Panc1 (cell line): Measurements from ENCODE around the gene SLC66A2. TPM values are rescaled to one million over a fixed set of nuclear protein-coding genes. Genes with fewer than 3 reads are reported as not detected.
A peak's percentile ranks its signal among the peaks of the same experiment; 100 is the strongest.

Experiments used
- ATAC-seq: fragments of 200-7000 bp; cut with Tn5 transposase; 2 replicates; pipeline ENCODE4 v1.9.1; 2020; ENCODE audit warnings: mild to moderate bottlenecking, moderate library complexity
- BruUV-seq: library from RNA; stranded (reverse); fragments of 400-500 nt; replicated peaks from 2 replicates; lab custom pipeline; 2021; lab: Mats Ljungman, UMichigan
- CTCF ChIA-PET: fragments of 300-600 bp; sonication (Branson Sonifier 250); formaldehyde crosslinking; loops from one replicate; lab custom pipeline; 2022; ENCODE audit warnings: antibody characterized with exemption; lab: Charles Lee
- POLR2A ChIA-PET: fragments of 300-600 bp; sonication (Branson Sonifier 250); formaldehyde crosslinking; loops from one replicate; lab custom pipeline; 2022; ENCODE audit warnings: antibody characterized with exemption; lab: Charles Lee
- DNase-seq: peaks from one replicate; pipeline ENCODE4 v3.0.0-alpha.2; 2010; ENCODE audit warnings: low read depth, low spot score
- H3K27ac ChIP-seq: 2 replicates; pipeline ENCODE4 v1.5.1; 2011; ENCODE audit warnings: mild to moderate bottlenecking, low read length, inconsistent platforms
- H3K27me3 ChIP-seq: fragments of 200-500 bp; sonication (Bioruptor generic); 2 replicates; pipeline ENCODE4 v1.6.0; 2014; ENCODE audit warnings: low read length, inconsistent platforms; ENCODE audit not compliant: control insufficient read depth, insufficient read depth
- H3K36me3 ChIP-seq: fragments of 200-500 bp; sonication (Bioruptor generic); 2 replicates; pipeline ENCODE4 v1.5.1; 2014; ENCODE audit warnings: inconsistent platforms, mild to moderate bottlenecking, low read length, moderate library complexity; ENCODE audit not compliant: control insufficient read depth, insufficient read depth
- H3K4me1 ChIP-seq: 2 replicates; pipeline ENCODE4 v1.5.1; 2011; ENCODE audit warnings: inconsistent platforms, mild to moderate bottlenecking, low read length, moderate library complexity; ENCODE audit not compliant: control insufficient read depth, insufficient read depth
- H3K4me3 ChIP-seq, 2 experiments: 2 replicates each; pipeline ENCODE4 v1.5.1; 2011 to 2012; ENCODE audit warnings: low read depth in 2 of 2, low read length in 2 of 2, mild to moderate bottlenecking in 2 of 2, inconsistent platforms in 1 of 2, moderate library complexity in 1 of 2
- H3K9me3 ChIP-seq: fragments of 200-500 bp; sonication (Bioruptor generic); 2 replicates; pipeline ENCODE4 v1.5.1; 2014; ENCODE audit warnings: low read depth, mild to moderate bottlenecking, inconsistent platforms, low read length, moderate library complexity; ENCODE audit not compliant: control insufficient read depth, insufficient read depth
- CTCF ChIP-seq: fragments of 450-650 bp; IDR thresholded peaks from 2 replicates; pipeline ENCODE4 v1.5.1; 2017; ENCODE audit warnings: mild to moderate bottlenecking
- POLR2AphosphoS5 ChIP-seq: IDR thresholded peaks from 2 replicates; pipeline ENCODE4 v1.6.1; 2012; ENCODE audit warnings: mild to moderate bottlenecking, low read depth, low read length, moderate library complexity
- REST ChIP-seq, 2 experiments: IDR thresholded peaks; 2 replicates each; pipeline ENCODE4 v1.6.1; 2011 to 2012; ENCODE audit warnings: low read depth in 2 of 2, control low read depth in 1 of 2, low read length in 1 of 2, mild to moderate bottlenecking in 1 of 2, moderate library complexity in 1 of 2; ENCODE audit not compliant: insufficient read depth in 1 of 2
- SIN3A ChIP-seq: IDR thresholded peaks from 2 replicates; pipeline ENCODE4 v1.6.1; 2012; ENCODE audit warnings: low read depth, mild to moderate bottlenecking, low read length, moderate library complexity, borderline replicate concordance; ENCODE audit not compliant: insufficient read depth
- TCF7L2 ChIP-seq: IDR thresholded peaks from 2 replicates; pipeline ENCODE4 v1.6.1; 2011; ENCODE audit warnings: mild to moderate bottlenecking, low read depth, low read length, inconsistent platforms
- in situ Hi-C: cut with HindIII; loops from 2 replicates; pipeline ENCODE4 v1.10.0; 2016; ENCODE audit warnings: low sequenced_read_pairs, low pct_unique_long_range_greater_than_20kb
- intact Hi-C: fragments of 100-400 bp; cut with micrococcal nuclease; formaldehyde crosslinking; loops from one replicate; pipeline ENCODE4 v1.10.0; 2022; ENCODE audit not compliant: unreplicated experiment
- total RNA-seq: library from RNA; stranded (reverse); gene quantifications from one replicate; pipeline ENCODE4 v1.2.1, GENCODE V29; 2021; ENCODE audit not compliant: unreplicated experiment

Gene SLC66A2
- total RNA-seq, 1 experiment from 2014 or later, result 92.5 TPM

- no peak for DNase-seq
- Histone ChIP-seq H3K27me3 (no peaks in the 10 kb centered on the region), H3K4me3 (no peak overlapping the region), H3K4me1 (no peaks in the 10 kb centered on the region), H3K9me3 (peaks cover 43% of the 10 kb centered on the region), H3K27ac (no peak overlapping the region), H3K36me3 (no peaks in the 10 kb centered on the region)
- intact Hi-C loops, result no loop called here
- ChIA-PET POLR2A (no interaction called here), CTCF (no interaction called here)
- in situ Hi-C loops, result no loop called here
- no TSS peak for BruUV-seq
- no peak for ATAC-seq
- TF ChIP-seq CTCF, result no peak
- no peak for TF ChIP-seq POLR2AphosphoS5
- TF ChIP-seq SIN3A, result no peak
- no peak for TF ChIP-seq REST (IDR thresholded peaks at IDR 0.05; ENCODE audit: insufficient read depth in 1 of 2, low read depth in 2 of 2, low read length in 1 of 2)
- TF ChIP-seq TCF7L2, result no peak
Observed at GRCh38 chr18:79928563-79928960, 22.9 kb downstream of the SLC66A2 start.

GRCh38 chr18:79927607-79928562 is 23.6 kb downstream of the SLC66A2 start:
- TF ChIP-seq CTCF (no peak), TCF7L2 (no peak), POLR2AphosphoS5 (no peak), SIN3A (no peak), REST (IDR thresholded peaks at IDR 0.05; ENCODE audit: insufficient read depth in 1 of 2, low read depth in 2 of 2, low read length in 1 of 2) (no peak)
- Histone ChIP-seq H3K36me3 (no peaks in the 10 kb centered on the region), H3K4me3 (no peak overlapping the region), H3K27ac (no peak overlapping the region), H3K4me1 (no peaks in the 10 kb centered on the region), H3K9me3 (peaks cover 37% of the 10 kb centered on the region), H3K27me3 (no peaks in the 10 kb centered on the region)
- intact Hi-C loops (no loop called here), in situ Hi-C loops (no loop called here)
- no TSS peak for BruUV-seq
- DNase-seq, result no peak
- ChIA-PET CTCF (no interaction called here), POLR2A (no interaction called here)
- peak; percentile 43 for ATAC-seq
